Spleen (tissue), 7 donors: Measurements from ENCODE around the gene CDC34.

Source experiments
- POLR2A ChIP-seq, 3 donors: fragments of 450-650 bp; IDR thresholded peaks; one replicate each; pipeline ENCODE4 v1.5.1; 2017; ENCODE audit warnings: antibody characterized with exemption in 3 of 3, mild to moderate bottlenecking in 1 of 3
- TF ChIP-seq, protein P1 (sequence below), 11 experiments: fragments of 200-600 bp in 7 of 11; fragments of 450-650 bp in 4 of 11; sonication (generic) in 4 of 11; IDR thresholded peaks in 8 of 11; conservative IDR thresholded peaks in 3 of 11; 1 replicate in 7 of 11; 2 replicates in 4 of 11; pipeline versions ENCODE4 v1.4.0 to v1.8.0; 2016 to 2021; ENCODE audit warnings: antibody characterized with exemption in 11 of 11, inconsistent platforms in 4 of 11, mild to moderate bottlenecking in 1 of 11
- donor health status: DM: no; HTN: no; CAD: no; lungs with moderate emphysema.
- donor health status: DM: no; HTN: no; CAD: no.
- donor health status: DM: no; HTN: no; CAD: no.

DNA sequence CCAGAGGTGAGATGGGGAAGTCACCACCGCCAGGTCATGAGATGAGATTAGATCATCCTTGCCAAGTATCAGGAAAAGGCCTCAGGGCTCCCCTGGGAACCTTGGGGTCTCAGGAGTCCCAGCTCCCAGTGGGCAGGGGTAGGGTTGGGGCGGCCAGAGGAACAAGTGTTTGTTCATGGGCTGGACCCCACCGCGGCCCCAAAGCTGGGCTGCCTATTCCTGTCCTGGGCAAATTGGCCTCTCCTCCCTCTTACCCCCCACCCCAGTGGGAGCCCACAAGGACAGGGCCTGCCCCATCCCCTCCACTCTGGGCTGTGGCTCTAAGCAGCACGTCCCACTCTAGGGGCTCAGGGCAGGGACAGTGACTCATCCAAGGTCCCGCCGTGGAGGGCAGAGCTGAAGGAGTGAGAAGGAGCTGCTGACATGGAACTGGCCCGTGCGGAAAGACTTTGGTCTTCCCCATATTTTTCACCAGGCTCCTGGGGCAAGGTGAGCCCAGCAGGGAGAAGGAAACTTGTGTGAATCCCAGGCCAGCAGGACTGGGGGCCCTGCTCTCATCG is 54.1 kb downstream of the CDC34 start:
- TF ChIP-seq POLR2A (IDR thresholded peaks at IDR 0.05), result no peak
- TF ChIP-seq, protein P1, sequence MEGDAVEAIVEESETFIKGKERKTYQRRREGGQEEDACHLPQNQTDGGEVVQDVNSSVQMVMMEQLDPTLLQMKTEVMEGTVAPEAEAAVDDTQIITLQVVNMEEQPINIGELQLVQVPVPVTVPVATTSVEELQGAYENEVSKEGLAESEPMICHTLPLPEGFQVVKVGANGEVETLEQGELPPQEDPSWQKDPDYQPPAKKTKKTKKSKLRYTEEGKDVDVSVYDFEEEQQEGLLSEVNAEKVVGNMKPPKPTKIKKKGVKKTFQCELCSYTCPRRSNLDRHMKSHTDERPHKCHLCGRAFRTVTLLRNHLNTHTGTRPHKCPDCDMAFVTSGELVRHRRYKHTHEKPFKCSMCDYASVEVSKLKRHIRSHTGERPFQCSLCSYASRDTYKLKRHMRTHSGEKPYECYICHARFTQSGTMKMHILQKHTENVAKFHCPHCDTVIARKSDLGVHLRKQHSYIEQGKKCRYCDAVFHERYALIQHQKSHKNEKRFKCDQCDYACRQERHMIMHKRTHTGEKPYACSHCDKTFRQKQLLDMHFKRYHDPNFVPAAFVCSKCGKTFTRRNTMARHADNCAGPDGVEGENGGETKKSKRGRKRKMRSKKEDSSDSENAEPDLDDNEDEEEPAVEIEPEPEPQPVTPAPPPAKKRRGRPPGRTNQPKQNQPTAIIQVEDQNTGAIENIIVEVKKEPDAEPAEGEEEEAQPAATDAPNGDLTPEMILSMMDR (IDR thresholded peaks at IDR 0.05 in 8 of 11, conservative IDR thresholded peaks at IDR 0.05 in 3 of 11), result no peak
